GM19397 (cell line): ENCODE measurements around the gene SMAP1.
"Not testable (repeated sequence)": the region's sequence is repeated elsewhere in the genome, so short reads cannot be mapped to it uniquely, and the experiment has no call there.

Experiments
- ATAC-seq: cut with Tn5 transposase; IDR thresholded peaks from one replicate; pipeline ENCODE4 v1.9.1; 2021; ENCODE audit warnings: mild to moderate bottlenecking, moderate library complexity; ENCODE audit not compliant: unreplicated experiment

SMAP1 gene

GRCh38 chr6:70738028-70738427 is 70.3 kb downstream of the SMAP1 start:
- ATAC-seq = no peak

GRCh38 chr6:70739534-70739933 is 71.9 kb downstream of the SMAP1 start:
- ATAC-seq = no peak

GRCh38 chr6:70740746-70741145 is 73.1 kb downstream of the SMAP1 start:
- ATAC-seq = not testable (repeated sequence)

- ATAC-seq = not testable (repeated sequence)
Observed at GRCh38 chr6:70742462-70742861, 74.8 kb downstream of the SMAP1 start.

- no peak for ATAC-seq
Observed at GRCh38 chr6:70753870-70754380, 86.2 kb downstream of the SMAP1 start.

GRCh38 chr6:70758883-70759282 is 91.2 kb downstream of the SMAP1 start:
- no peak for ATAC-seq

GRCh38 chr6:70763754-70764510 is 96.2 kb downstream of the SMAP1 start:
- no peak for ATAC-seq

GRCh38 chr6:70764706-70765105 is 97.0 kb downstream of the SMAP1 start:
- no peak for ATAC-seq

GRCh38 chr6:70771351-70771750 is 103.7 kb downstream of the SMAP1 start:
- not testable (repeated sequence) for ATAC-seq

- ATAC-seq = no peak
Observed at GRCh38 chr6:70779934-70780333, 112.3 kb downstream of the SMAP1 start.

GRCh38 chr6:70790483-70791224 is 123.0 kb downstream of the SMAP1 start:
- ATAC-seq = no peak

GRCh38 chr6:70797625-70798024 is 129.9 kb downstream of the SMAP1 start:
- peak; percentile 83 for ATAC-seq

GRCh38 chr6:70806086-70806485 is 138.4 kb downstream of the SMAP1 start:
- ATAC-seq = no peak

GRCh38 chr6:70811788-70812187 is 144.1 kb downstream of the SMAP1 start:
- ATAC-seq = no peak

- no peak for ATAC-seq
Observed at GRCh38 chr6:70813885-70814284, 146.2 kb downstream of the SMAP1 start.

- ATAC-seq = no peak
Observed at GRCh38 chr6:70819646-70820045, 152.0 kb downstream of the SMAP1 start.

GRCh38 chr6:70820778-70821177 is 153.1 kb downstream of the SMAP1 start:
- ATAC-seq = no peak

GRCh38 chr6:70821751-70822150 is 154.1 kb downstream of the SMAP1 start:
- ATAC-seq = no peak

- no peak for ATAC-seq
Observed at GRCh38 chr6:70823651-70824050, 156.0 kb downstream of the SMAP1 start.

GRCh38 chr6:70831427-70831826 is 163.7 kb downstream of the SMAP1 start:
- no peak for ATAC-seq

GRCh38 chr6:70834520-70834919 is 166.8 kb downstream of the SMAP1 start:
- no peak for ATAC-seq

GRCh38 chr6:70838907-70839285 is 171.2 kb downstream of the SMAP1 start:
- ATAC-seq = no peak
